ENCODE data around the gene ALPI.

The ALPI gene

DNA sequence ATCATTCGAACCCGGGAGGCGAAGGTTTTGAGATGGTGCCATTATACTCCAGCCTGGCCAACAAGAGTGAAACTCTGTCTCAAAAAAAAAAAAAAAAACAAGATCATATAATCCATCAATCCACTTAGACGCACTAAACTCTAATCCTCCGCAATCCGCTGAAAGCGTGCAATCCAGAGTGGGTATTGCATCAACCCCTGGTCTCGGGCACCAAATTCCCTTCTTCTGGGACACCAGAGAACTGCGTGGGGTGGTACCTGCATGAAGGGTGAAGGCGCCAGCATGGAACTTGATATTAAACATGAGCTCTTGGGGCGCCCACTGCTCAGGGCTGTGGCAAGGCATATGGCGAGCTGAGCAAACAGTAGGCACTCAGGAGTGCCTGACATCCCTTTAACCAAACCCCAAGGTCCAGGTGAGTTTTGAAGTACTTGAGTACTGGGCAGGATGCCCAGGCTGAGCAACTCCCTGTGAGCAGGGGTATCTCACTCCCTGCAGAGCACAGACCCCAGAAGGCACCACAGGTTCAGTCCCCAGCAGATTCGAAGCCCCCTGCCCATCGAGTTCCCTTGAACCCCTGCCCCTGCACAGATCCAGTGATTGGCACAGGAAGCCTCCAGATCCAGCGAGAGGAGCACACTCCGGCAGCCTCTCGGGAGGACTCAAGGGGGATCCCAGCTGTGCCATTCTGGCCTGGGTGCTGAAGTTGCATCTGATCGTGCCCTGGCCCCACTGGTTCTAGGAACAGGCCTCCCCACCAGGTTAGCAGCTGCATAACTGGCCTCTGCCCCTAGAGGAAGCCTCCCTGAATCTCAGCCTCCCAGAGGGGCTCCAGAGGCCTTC is 8.0 kb downstream of the ALPI start:
- no peak for DNase-seq (ENCODE audit: low read depth)

DNA sequence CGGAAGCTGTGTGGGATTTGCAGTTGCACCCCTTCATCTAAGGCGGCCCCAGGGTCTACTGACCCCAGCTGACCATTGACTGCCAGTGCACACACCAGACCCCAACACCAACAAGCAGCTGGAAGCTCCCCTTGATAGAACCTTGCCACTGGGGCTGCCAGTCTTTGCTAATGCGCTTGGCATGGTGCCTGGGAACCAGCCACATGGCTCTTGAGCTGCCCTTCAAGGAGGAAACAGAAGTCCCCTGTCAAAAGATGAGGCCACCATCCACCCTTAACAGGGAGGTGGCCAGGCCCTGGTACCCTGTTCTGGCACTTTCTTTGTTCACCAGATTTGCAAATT is 8.6 kb downstream of the ALPI start:
- DNase-seq (ENCODE audit: low read depth) = no peak

DNA sequence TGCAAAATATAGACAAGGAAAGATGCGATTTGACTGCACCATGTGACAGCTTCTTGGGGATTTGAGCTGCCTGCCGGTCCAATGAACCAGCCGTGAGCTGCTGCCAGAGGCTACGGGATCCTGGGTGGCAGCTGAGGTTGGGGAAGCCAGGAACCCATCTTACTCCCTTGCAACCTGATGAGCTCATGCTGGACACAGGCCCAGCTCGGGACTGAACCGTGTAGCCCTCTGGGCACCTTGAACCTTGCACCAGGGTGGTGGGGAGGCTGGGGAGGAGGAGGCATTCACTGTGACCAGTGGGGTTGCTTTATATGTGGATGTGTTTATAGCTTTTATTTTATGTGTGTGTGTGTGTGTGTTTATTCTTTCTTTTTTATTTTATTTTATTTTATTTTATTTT is 9.1 kb downstream of the ALPI start:
- DNase-seq (ENCODE audit: low read depth) = no peak

DNA sequence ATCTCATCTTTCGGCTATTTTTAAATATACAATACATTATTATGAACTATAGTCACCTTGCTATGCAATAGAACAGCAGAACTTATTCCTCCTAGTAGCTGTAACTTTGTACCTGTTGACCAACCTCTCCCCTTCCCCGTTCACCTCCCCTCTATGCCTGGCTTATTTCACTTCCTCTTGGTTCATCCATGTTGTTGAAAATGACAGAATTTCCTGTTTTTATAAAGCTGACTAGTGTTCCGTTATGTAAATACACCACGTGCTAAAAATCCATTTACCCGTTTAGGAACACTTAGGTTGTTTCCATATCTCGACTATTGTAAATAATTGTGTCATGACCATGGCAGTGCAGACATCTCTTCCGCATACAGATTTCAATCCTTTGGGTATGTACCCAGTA is 10.3 kb downstream of the ALPI start:
- no peak for DNase-seq (ENCODE audit: low read depth)

DNA sequence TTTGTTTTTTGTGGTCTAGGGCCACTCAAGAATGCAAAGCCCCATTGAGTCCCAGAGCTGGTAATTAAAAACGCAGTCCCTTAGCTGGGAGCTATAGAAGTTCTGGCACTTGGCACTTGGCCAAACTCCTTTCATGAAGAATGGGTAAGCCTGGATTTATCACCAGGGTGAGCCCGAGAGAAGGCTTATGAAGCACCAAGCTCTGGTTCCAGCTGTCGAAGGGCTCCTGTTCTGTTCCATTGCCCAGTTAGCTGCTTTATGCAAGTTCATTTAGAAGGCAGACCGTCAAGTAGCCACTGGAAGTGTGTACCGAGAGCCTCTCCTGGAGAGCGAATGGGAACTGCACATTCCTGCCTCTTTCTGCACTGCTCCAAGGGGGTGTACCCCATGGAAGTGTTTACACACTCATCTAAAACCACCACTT is 17.5 kb downstream of the ALPI start:
- DNase-seq (ENCODE audit: low read depth) = no peak

DNA sequence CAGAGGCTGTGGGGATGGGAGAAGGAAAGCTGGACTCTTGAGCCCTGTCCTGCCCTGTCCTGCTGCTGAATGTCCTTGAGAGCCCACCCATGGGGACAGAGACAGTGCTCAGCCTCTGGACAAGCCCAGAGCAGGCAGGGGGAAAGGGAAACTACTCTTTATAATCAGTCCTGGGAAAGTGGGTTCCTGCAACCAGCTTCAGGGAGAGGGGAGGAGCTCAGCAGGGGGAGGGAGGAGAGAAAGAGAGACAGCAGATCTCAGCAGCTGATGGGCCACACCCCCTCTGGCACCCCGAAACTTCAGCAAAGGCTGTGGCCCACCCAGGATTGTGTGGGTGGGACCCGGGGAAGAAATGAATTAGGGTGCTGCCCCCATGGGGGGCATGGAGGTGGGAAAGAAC is 20.1 kb downstream of the ALPI start:
- no peak for DNase-seq (ENCODE audit: low read depth)

DNA sequence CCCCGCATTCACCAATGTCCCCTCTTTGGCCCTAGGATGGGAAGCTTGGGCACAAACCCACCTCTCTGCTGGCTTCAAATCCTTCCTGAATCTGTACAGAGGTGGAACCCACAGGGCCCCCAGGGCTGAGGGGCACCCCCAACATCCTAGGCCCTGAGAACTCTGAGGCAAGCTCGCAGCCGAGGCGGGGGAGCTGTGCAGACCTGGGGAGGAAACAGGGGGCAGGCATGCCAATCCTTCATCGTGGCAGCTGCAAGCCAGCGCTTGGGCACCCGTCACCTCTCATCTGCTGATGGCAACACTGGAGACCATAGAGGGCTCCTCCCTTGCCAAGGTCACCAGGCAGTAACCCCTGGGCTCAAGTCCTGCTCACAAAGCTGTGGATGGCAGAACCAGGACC is 20.8 kb downstream of the ALPI start:
- no peak for DNase-seq (ENCODE audit: low read depth)

DNA sequence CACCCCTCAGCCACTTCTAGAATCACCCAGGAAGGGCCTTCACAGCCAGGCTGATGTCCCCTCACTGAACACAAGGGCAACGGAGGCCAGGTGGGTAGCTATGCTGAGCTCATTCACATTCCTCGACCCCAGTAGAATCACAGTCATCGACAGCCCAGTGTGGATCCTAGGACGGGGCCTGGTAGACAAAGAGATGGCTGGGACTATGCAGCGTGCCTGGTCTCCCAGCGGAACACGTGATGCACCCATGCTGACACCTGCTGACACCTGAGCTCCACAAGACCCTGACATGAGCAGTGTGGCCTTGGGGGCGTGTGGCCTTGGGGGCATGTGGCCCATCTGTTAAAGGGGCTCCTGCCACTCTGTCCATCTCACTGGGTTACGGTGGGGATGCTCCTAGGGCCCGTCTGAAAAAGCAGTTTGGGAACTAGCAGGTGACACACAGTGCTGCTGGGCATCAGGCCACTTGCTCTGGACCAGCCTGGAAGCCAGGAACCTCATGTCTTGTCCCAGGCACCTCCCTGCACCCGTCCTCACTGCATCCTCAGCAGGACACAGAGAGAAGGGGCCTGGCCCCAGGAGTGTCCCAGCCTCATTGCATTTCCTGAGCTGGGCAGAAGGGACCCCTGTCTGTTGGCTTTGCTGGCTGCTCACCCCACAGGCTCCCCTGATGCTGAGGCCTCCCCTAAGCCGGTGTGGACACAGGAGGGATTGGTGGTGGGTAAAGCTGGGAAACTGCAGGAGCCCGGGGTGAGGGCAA is 22.0 kb downstream of the ALPI start:
- DNase-seq (ENCODE audit: low read depth) = no peak

DNA sequence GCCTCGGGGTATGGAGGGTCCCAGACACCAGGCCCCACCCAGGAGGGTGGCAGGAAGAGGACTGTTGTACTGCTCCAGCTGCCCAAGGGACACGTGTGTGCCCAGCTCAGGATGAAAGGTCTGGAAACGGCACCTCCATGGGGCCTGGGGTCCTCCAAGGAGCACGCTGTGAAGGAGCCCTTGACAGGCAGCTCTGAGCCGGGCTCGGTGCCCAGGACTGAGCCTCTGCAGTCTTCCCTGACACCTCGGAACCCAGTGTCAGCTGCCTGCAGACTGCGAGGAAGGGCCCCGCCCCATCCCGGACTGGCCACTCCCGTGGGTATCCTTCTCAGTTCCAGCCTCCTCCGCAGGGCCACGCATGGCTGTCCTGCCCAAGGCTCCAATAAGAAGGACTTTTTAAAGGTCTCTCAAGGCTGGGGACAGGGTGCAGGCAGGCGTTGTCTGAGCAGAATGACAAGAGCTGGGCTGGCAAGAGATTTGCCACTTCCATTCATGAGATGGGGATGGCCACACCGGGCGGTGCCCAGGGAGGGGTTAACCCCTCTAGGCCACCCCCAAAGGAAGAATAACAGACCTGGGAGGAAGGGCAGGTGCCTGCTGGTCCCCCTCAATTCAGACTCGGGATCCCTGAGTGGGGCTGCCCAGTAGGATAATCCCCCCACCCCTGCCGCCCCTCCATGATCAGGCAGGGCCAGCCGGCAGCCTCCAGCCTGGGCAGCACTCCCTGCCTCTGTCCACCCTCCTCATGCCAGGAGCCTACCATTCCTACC is 22.8 kb downstream of the ALPI start:
- DNase-seq (ENCODE audit: low read depth) = no peak

DNA sequence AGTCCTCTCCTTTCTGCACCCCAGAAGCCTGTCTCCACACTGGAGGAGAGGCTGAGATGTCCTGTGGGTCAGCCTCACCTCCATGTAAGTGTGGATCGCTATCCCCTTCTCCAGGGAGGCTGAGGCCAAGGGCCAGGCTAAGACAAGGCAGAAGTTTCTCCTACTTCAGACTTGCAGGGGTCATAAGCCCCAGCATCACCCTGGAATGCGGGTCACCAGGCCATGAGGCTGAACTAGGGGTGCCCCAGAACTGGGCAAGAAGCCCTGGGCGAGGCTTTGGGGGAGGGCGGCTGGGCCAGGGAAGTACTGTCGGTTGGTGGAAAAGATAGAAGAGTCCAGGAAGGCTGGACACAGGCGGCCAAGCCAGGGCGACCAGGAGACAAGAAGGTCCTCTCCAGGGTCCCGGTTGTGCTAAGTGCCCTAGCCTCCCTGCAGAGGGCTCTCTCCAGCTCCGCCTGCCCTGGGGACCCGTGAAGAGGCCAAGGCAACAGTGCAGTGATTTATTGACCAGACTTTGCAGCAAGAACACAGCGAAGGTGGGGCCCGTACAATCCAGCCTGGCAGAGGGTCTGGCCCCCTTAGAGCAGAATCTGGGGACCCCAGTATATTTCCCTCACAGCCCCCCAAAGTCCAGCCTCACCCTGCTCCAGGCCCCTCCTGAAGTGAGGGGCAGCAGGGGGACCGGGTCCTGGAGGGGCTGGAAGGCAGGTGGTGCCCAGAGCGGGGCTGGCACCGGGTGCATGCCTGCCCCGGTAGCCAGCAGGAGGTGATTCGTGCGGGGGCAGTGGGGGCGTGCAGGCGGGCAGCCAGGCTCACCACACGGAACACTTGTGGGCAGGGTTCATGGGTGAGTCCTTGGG is 23.6 kb downstream of the ALPI start:
- DNase-seq (ENCODE audit: low read depth) = no peak

DNA sequence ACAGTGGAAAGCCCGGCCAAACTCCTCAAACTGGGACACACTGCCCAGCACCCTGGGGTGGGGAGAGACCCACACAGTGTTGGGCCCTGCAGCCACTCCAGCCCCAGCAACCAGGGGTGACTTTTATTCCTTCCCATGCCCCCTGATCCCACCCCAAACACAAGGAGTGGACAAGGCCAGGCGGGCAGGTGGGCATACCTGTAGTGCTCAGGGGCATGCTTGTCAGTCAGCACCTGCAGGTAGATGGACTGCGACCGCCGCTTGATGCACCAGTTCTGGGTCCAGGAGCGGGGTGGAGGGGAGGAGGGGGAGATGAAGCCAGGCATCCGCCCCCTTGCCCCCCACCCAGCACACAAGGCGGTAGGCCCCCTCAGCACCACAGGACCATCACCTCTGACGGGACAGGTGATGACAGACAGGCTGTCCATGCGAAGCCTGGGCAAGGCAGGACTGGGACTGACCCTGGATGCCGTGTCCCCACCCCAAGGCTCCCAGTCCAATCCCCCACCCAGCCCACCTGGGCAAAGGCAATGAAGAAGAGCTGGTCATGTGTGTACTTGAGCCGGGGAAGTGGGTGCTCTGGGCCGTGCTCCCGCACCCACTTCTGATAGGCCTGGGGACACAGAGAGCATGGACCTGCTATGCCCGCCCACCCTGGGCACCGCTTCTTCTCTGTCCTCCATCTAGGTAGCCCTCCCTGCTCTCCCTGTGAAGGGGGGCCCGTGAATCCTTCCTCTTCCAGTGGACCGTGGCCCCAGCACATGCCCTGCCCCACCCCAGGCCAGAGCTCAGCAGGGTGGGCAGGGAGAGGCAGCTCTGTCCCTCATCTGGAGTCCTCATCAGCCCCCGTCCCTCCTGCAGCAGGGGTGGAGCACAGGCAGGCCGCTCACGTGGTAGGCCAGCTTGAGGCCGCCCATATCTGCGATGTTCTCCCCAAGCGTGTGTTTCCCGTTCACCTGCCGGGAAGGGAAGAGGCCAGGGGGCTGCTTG is 24.5 kb downstream of the ALPI start:
- no peak for DNase-seq (ENCODE audit: low read depth)

DNA sequence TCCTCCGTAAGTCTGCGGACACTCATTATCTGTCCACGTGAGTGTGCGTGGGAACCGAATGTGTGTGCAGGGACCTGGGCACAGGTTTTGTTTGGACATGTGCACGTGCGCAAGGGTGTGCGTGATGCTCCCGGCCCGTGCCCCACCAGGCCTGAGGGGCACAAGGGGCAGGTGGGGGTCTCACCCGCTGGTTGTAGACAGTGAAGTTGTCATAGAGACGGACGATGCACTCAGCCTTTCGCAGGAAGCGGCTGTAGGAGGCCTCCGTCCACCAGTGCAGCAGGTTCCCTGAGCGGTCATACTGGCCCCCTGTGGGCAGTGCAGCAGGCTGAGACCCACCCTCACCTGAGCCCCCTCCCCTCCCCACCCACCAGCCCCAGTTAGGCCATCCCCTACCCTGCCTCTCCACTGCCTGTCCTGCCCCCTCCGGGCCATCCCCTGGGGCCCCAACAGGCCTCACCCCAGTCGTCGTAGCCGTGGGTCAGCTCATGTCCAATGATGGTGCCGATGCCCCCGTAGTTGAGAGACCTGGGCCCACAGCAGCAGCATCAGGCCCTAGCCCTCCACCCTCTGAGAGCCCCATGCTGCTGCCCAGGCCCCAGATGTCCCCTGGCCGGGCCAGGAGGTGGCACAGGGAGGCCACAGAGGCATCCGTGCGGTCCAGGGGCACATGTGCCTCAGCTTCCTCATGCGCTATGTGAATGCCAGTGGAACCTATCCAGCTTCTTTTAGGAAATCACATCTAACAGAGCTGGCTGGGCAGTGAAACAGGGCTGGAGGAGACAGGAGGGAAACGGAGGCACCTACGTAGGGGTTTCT is 25.6 kb downstream of the ALPI start:
- no peak for DNase-seq (ENCODE audit: low read depth)

DNA sequence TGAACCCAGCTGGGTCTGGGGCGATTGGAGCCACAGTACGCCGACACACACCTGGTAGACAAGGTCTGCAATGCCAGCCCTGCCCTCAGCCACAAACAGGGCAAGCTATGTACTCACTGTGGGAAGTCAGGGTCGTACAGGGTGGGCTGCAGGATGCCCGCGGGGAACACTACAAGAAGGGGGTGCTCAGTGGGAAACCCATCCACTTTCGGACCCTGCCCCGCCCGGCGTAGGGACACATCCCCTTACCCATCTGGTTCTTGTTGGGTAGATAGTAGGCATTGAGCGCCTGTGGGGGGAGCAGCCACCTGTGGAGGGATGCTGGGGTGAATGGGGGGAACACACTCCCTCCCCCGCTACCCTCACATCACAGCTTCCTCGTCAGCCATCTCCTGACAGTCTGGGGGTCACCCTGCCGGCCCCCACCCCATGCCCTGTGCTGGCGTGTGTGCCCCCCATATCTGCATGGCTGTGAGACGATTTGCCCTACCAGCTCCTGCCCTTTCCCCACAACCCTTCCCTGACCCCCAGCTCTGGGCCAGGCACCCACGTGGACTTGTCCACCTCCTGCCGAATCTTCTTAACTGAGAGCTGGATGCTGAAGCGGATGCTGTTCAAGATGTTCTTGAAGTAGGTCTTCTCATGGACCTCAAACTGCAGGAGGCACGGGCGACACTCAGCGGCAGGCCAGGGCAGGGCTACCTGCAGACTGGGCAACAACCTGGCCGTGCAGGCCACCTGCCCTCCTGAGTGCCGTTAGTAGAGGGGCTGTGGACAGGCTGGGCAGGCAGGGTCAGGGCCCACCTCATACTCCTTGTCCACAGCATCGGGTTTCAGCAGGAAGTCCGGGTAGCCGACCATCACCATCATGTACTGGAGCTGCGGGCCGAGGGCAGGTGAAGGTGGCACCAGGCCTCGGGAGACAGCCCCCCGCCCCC is 26.6 kb downstream of the ALPI start:
- no peak for DNase-seq (ENCODE audit: low read depth)

DNA sequence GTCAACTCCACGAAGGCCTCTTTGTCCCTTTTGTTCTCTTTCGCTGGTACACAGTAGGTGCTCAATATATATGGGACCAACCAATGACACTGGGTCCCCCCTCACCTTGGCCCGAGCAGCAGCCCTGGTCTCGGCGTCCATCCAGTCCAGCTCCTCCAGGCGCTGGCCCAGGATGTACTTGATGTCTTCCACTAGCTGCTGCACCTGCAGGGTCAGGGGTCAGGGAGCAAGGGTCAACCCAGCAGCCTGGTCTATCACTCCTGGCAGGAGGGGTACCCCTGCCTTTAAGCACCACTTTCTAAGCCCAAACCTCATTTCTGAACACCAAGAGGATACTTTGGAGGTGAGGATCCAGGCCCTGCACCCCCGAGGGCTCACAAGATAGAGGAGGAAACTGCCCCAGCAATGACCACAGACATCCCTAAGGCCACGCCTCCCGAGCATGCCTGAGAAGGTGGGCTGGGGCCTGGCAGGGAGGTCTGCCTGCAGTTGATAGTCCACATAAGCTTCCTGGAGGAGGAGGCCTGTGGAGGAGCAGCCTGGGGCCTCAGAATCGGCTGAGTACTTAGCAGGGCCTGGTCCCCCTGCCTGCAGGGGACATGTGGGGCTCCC is 27.5 kb downstream of the ALPI start:
- DNase-seq (ENCODE audit: low read depth) = no peak

DNA sequence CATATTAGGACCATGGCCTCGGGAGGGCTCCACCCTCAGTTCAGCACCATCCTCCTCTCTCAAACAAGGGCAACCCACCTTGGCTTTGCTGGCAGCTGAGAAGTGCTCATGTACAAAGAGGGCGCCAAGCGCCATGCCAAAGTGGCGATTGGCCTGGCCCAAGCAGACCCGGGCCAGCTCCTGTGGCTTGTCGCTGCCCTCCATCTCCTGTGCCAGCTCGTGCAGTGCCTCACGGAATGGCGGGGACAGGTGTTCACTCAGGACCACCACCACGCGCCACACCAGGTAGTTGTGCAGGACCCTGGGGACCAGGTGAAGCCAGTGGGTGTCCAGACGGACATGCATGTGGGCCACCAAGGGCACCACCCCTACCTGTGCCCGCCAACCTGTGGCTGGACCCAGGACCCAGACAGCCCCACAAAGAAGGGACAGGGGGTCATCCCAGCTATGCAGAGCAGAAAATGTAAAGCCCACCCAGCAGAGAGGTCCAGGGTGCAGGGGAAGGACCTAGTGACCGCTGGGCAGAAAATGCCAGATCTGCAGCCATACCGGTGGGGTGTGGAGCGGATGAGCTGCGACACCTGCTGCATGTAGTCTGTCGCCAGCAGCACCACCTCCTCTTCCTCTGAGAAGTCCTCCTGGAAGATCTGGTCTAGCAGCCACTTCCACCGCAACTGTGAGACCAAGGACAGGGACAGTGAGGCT is 28.1 kb downstream of the ALPI start:
- DNase-seq (ENCODE audit: low read depth) = no peak

DNA sequence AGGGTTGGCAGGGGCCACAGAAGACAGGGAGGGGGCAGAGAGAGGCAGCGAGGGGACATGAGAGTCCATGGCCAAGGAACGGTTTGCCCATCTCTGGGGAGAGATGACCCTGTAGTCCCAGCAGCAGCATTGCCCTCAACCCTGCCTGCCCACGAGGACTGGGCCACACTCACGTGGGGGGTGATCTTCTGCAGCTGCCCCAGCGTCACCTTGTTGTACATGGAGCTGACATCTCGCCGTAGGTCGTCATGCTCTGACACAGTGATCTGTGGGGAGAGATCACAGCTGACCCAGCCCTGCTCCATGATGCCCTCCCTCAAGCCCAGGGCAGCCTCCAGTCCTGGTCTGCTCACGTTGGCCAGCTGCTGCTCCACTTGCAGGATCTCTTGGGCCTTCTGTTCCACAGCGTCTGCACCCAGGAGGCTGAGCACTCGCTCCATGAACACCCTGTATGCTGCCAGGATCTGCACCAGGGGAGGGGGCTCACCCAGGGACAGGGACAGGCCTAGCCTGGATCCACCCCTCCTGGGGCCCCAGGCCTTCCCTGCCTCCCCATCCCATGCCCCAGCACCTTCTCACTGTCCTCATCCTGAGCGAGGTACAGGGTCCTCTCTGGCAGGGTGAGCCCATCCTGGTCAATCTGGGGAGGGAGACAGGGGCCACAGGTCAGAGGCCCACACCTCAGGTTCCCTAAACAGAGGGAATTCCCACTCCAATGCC is 28.8 kb downstream of the ALPI start:
- no peak for DNase-seq (ENCODE audit: low read depth)

DNA sequence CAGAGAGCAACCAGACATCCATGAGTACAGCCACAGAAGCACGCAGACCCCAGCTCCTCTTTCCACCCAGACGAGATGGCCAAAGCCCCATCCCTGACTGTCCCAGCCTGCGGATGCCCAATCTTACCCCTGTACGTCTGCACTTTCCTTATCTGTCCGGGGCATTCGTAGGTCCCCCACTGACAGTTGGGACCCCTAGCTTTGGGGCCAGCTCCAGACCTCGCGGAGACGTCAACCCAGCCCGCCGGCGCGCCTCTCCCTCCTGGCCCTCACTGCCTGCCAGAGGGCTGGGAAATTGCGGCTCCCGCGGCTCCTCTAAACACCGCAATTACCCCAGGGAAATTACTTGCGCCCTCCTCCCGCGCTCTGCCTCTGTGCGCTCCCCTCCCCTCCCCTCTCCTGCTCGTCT is 29.4 kb downstream of the ALPI start:
- no peak for DNase-seq (ENCODE audit: low read depth)

All from T-helper 22 cell (primary cell).